ENCODE data around the gene ATP13A4. TPM values are rescaled to one million over a fixed set of nuclear protein-coding genes. Genes with fewer than 3 reads are reported as not detected.

Gene ATP13A4
- total and polyA plus RNA-seq, 8 donors = 0.46 to 42.6 (median 17.0) TPM

DNA sequence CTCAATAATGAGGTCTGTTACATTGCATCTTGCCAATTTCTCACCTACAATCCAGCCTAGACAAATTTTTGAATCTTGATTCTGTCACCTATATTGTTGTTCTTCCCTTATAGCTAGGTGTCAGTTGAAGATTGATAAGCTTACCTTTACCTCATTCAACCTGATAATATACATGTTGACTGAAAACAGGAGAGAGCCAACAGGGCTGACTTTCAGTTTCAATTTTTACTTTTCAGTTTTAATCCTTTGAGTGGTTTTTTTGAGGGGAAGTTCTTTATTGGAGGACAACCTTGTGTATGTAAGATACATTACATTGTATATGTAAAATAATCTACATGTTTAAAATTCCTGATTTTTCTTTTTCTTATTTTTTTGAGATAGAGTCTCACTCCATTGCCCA, 181.9 kb downstream of the ATP13A4 start:
- intact Hi-C loops (cut with DNase I; ENCODE audit: low total_unique reads) = no loop called here
- no peaks in the 10 kb centered on the region for H3K9me3 ChIP-seq
- H3K36me3 ChIP-seq = no peaks in the 10 kb centered on the region
- no peak for DNase-seq
- H3K4me1 ChIP-seq = no peaks in the 10 kb centered on the region
- no peak overlapping the region for H3K4me3 ChIP-seq
- no peak for TF ChIP-seq POLR2A (IDR thresholded peaks at IDR 0.05)
- no peak overlapping the region for H3K27ac ChIP-seq
- peaks cover 0 to 5% (median 0%) of the 10 kb centered on the region in 3 donors for H3K27me3 ChIP-seq

GRCh38 chr3:193367868-193368267, 186.8 kb downstream of the ATP13A4 start:
- no peak overlapping the region for H3K27ac ChIP-seq
- intact Hi-C loops (cut with DNase I; ENCODE audit: low total_unique reads) = no loop called here

GRCh38 chr3:193357291-193357690, 197.4 kb downstream of the ATP13A4 start:
- Histone ChIP-seq H3K4me1 (no peaks in the 10 kb centered on the region), H3K27me3 (no peaks in the 10 kb centered on the region), H3K4me3 (no peak overlapping the region), H3K27ac (no peak overlapping the region), H3K9me3 (no peaks in the 10 kb centered on the region), H3K36me3 (no peaks in the 10 kb centered on the region)
- no peak for DNase-seq
- WGBS, 5 donors = 82 to 87% (median 84%) methylated on average over 3 of the region's 3 CpGs
- TF ChIP-seq EP300 (IDR thresholded peaks at IDR 0.05) (no peak), CTCF (IDR thresholded peaks at IDR 0.05) (no peak), POLR2A (IDR thresholded peaks at IDR 0.05) (no peak), POLR2AphosphoS5 (IDR thresholded peaks at IDR 0.05) (no peak)
- intact Hi-C loops (cut with DNase I; ENCODE audit: low total_unique reads) = no loop called here

More at GRCh38 chr3:193367868-193368267, 186.8 kb downstream of the ATP13A4 start:
- TF ChIP-seq EP300 (IDR thresholded peaks at IDR 0.05) (no peak), POLR2AphosphoS5 (IDR thresholded peaks at IDR 0.05) (no peak), CTCF (IDR thresholded peaks at IDR 0.05) (no peak), POLR2A (IDR thresholded peaks at IDR 0.05) (no peak)
- H3K4me1 ChIP-seq = no peaks in the 10 kb centered on the region
- no peaks in the 10 kb centered on the region for H3K36me3 ChIP-seq
- H3K27me3 ChIP-seq = no peaks in the 10 kb centered on the region
- H3K4me3 ChIP-seq = no peak overlapping the region
- no peaks in the 10 kb centered on the region for H3K9me3 ChIP-seq
- DNase-seq = no peak
- 41 to 61% (median 56%) methylated on average over 1 of the region's 1 CpG for WGBS, 5 donors

DNA sequence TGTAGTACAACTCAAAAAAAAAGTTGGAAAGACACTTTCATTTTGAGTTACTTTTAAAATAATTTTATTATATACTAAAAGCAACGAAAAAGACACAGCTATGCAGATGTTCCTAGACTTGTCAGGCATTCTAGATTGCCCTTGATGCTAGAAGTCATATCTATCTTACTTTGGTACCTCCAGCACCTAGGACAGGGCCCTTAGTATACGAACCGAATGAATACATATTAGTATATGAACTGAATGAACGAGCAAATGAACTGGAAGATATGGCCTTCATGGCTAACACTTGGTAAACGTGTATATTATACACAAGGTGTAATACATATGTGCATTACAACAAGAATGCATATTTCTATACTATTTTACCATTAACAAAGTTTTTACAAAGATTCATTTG, 200.3 kb downstream of the ATP13A4 start:
- Histone ChIP-seq H3K4me3 (no peak overlapping the region), H3K4me1 (no peaks in the 10 kb centered on the region), H3K9me3 (no peaks in the 10 kb centered on the region), H3K27me3 (no peaks in the 10 kb centered on the region), H3K27ac (no peak overlapping the region), H3K36me3 (no peaks in the 10 kb centered on the region)
- intact Hi-C loops (cut with DNase I; ENCODE audit: low total_unique reads) = no loop called here
- 59 to 77% (median 68%) methylated on average over 5 of the region's 5 CpGs for WGBS, 5 donors
- no peak for DNase-seq
- TF ChIP-seq CTCF (IDR thresholded peaks at IDR 0.05) (no peak), POLR2AphosphoS5 (IDR thresholded peaks at IDR 0.05) (no peak), POLR2A (IDR thresholded peaks at IDR 0.05) (no peak), EP300 (IDR thresholded peaks at IDR 0.05) (no peak)

Other genes starting within 250 kb of the ATP13A4 start
- 1 to 10 TPM in 1 of 5 donors, not detected in 4; 2.0 TPM for gene ATP13A5, start 176.1 kb downstream of the ATP13A4 start, total RNA-seq
- gene ATP13A5, start 176.1 kb downstream of the ATP13A4 start, polyA plus RNA-seq = under 1 TPM in 1 of 3 donors, not detected in 2; 0.55 TPM
- gene OPA1, start 38.3 kb upstream of the ATP13A4 start, total RNA-seq = 100 to 1,000 TPM in 3 of 5 donors, 10 to 100 TPM in 2; 26.1 to 198 (median 117) TPM
- 10 to 100 TPM; 12.1 to 15.7 (median 14.6) TPM for gene OPA1, start 38.3 kb upstream of the ATP13A4 start, polyA plus RNA-seq